Esophagus (tissue), 2 donors: Measurements from ENCODE around the gene RAP1GAP2. TPM values are rescaled to one million over a fixed set of nuclear protein-coding genes. Genes with fewer than 3 reads are reported as not detected.
A peak's percentile ranks its signal among the peaks of the same experiment; 100 is the strongest.
"Not testable (repeated sequence)": the region's sequence is repeated elsewhere in the genome, so short reads cannot be mapped to it uniquely, and the experiment has no call there.

Experiments
- H3K27ac ChIP-seq, 2 donors: one replicate each; pipeline ENCODE4 v1.5.1; 2013; ENCODE audit warnings: low read depth in 2 of 2, mild to moderate bottlenecking in 2 of 2, inconsistent platforms in 1 of 2, low read length in 1 of 2, moderate library complexity in 1 of 2
- H3K27me3 ChIP-seq, 2 donors: one replicate each; pipeline ENCODE4 v1.6.1; 2013; ENCODE audit warnings: low read length in 2 of 2, control low read depth in 1 of 2, mild to moderate bottlenecking in 1 of 2; ENCODE audit not compliant: insufficient read depth in 2 of 2, control insufficient read depth in 1 of 2
- H3K36me3 ChIP-seq, 2 donors: one replicate each; pipeline ENCODE4 v1.6.1; 2013; ENCODE audit warnings: low read length in 1 of 2; ENCODE audit not compliant: control insufficient read depth in 2 of 2, insufficient read depth in 2 of 2
- H3K4me1 ChIP-seq, 2 donors: one replicate each; pipeline ENCODE4 v1.6.1; 2013; ENCODE audit warnings: low read length in 1 of 2; ENCODE audit not compliant: control insufficient read depth in 2 of 2, insufficient read depth in 2 of 2
- H3K4me3 ChIP-seq, 2 donors: one replicate each; pipeline ENCODE4 v1.5.1; 2013; ENCODE audit warnings: low read length in 2 of 2, mild to moderate bottlenecking in 2 of 2, low read depth in 1 of 2, moderate library complexity in 1 of 2
- H3K9me3 ChIP-seq, 2 donors: one replicate each; pipeline ENCODE4 v1.6.1; 2013; ENCODE audit warnings: mild to moderate bottlenecking in 2 of 2, low read depth in 1 of 2, low read length in 1 of 2, moderate library complexity in 1 of 2; ENCODE audit not compliant: control insufficient read depth in 2 of 2, insufficient read depth in 1 of 2
- WGBS, 2 donors: extraction: QIAGEN DNeasy Blood & Tissue Kit; methylation state at CpG; one replicate each; pipeline ENCODE4 v1.1.7; 2013; 5-methylcytosine and 5-hydroxymethylcytosine counted together
- polyA plus RNA-seq, 2 donors: library from polyadenylated mRNA; stranded (reverse); fragments of 200-250 nt; gene quantifications; one replicate each; pipeline ENCODE4 v1.2.3, GENCODE V29; 2013
- donor health status: healthy with polysubstance abuse.
- donor health status: Bipolar disorder and iron deficiency.

Gene RAP1GAP2
- polyA plus RNA-seq, 2 donors = 3.6 to 5.1 TPM

GRCh38 chr17:2775206-2775605 is 21.0 kb upstream of the RAP1GAP2 start:
- H3K4me1 ChIP-seq = peaks cover 5% of the 10 kb centered on the region in 2 donors
- WGBS, 2 donors = 76 to 81% methylated on average over 6 of the region's 6 CpGs
- no peaks in the 10 kb centered on the region for H3K36me3 ChIP-seq
- no peak overlapping the region for H3K27ac ChIP-seq
- H3K9me3 ChIP-seq = peaks cover 0 to 4% of the 10 kb centered on the region in 2 donors
- H3K4me3 ChIP-seq = no peak overlapping the region
- peaks cover 4 to 10% of the 10 kb centered on the region in 2 donors for H3K27me3 ChIP-seq

GRCh38 chr17:2776589-2777241 is 19.5 kb upstream of the RAP1GAP2 start:
- WGBS, 2 donors = 1% methylated on average over 62 to 80 of the region's 80 CpGs
- Histone ChIP-seq H3K4me3 (peak overlapping the region in 1 of 2 donors; percentile 12), H3K27me3 (peaks cover 4 to 10% of the 10 kb centered on the region in 2 donors), H3K36me3 (no peaks in the 10 kb centered on the region), H3K9me3 (peaks cover 0 to 4% of the 10 kb centered on the region in 2 donors), H3K27ac (no peak overlapping the region), H3K4me1 (peaks cover 5% of the 10 kb centered on the region in 2 donors)

- no peaks in the 10 kb centered on the region for H3K36me3 ChIP-seq
- WGBS, 2 donors = 31 to 41% methylated on average over 10 to 11 of the region's 11 CpGs
- H3K9me3 ChIP-seq = peaks cover 0 to 4% of the 10 kb centered on the region in 2 donors
- H3K4me3 ChIP-seq = no peak overlapping the region
- H3K4me1 ChIP-seq = peaks cover 5% of the 10 kb centered on the region in 2 donors
- no peak overlapping the region for H3K27ac ChIP-seq
- peaks cover 4 to 10% of the 10 kb centered on the region in 2 donors for H3K27me3 ChIP-seq
These were observed 18.9 kb upstream of the RAP1GAP2 start for GRCh38 chr17:2777242-2777867.

- Histone ChIP-seq H3K4me1 (peaks cover 5% of the 10 kb centered on the region in 2 donors), H3K4me3 (no peak overlapping the region), H3K27ac (no peak overlapping the region), H3K9me3 (peaks cover 0 to 6% of the 10 kb centered on the region in 2 donors), H3K36me3 (no peaks in the 10 kb centered on the region), H3K27me3 (peaks cover 4 to 10% of the 10 kb centered on the region in 2 donors)
- WGBS, 2 donors = 76 to 82% methylated on average over 6 of the region's 6 CpGs
These were observed 17.7 kb upstream of the RAP1GAP2 start for GRCh38 chr17:2778489-2778888.

GRCh38 chr17:2779545-2779944 is 16.7 kb upstream of the RAP1GAP2 start:
- H3K36me3 ChIP-seq = no peaks in the 10 kb centered on the region
- WGBS, 2 donors = 76 to 79% methylated on average over 7 of the region's 7 CpGs
- H3K9me3 ChIP-seq = peaks cover 0 to 9% of the 10 kb centered on the region in 2 donors
- H3K4me1 ChIP-seq = peaks cover 5% of the 10 kb centered on the region in 2 donors
- no peak overlapping the region for H3K4me3 ChIP-seq
- no peak overlapping the region for H3K27ac ChIP-seq
- peaks cover 4 to 10% of the 10 kb centered on the region in 2 donors for H3K27me3 ChIP-seq

- H3K4me1 ChIP-seq = peaks cover 5% of the 10 kb centered on the region in 2 donors
- peaks cover 4 to 10% of the 10 kb centered on the region in 2 donors for H3K27me3 ChIP-seq
- no peak overlapping the region for H3K27ac ChIP-seq
- H3K36me3 ChIP-seq = no peaks in the 10 kb centered on the region
- WGBS, 2 donors = 77 to 81% methylated on average over 12 of the region's 12 CpGs
- H3K4me3 ChIP-seq = no peak overlapping the region
- peaks cover 0 to 9% of the 10 kb centered on the region in 2 donors for H3K9me3 ChIP-seq
These were observed 16.0 kb upstream of the RAP1GAP2 start for GRCh38 chr17:2780256-2780655.

- H3K36me3 ChIP-seq = no peaks in the 10 kb centered on the region
- no peak overlapping the region for H3K27ac ChIP-seq
- peaks cover 0 to 9% of the 10 kb centered on the region in 2 donors for H3K9me3 ChIP-seq
- peaks cover 4 to 10% of the 10 kb centered on the region in 2 donors for H3K27me3 ChIP-seq
- H3K4me3 ChIP-seq = no peak overlapping the region
- 80 to 83% methylated on average over 9 of the region's 9 CpGs for WGBS, 2 donors
- H3K4me1 ChIP-seq = peaks cover 5% of the 10 kb centered on the region in 2 donors
These were observed 15.2 kb upstream of the RAP1GAP2 start for GRCh38 chr17:2780931-2781454.

- not testable (repeated sequence) for H3K4me1 ChIP-seq, H3K27ac ChIP-seq, H3K36me3 ChIP-seq, H3K9me3 ChIP-seq, H3K27me3 ChIP-seq, H3K4me3 ChIP-seq
- 83 to 87% methylated on average over 15 of the region's 15 CpGs for WGBS, 2 donors
These were observed 14.6 kb upstream of the RAP1GAP2 start for GRCh38 chr17:2781598-2781997.

GRCh38 chr17:2782055-2782454 is 14.2 kb upstream of the RAP1GAP2 start:
- no peak overlapping the region for H3K27ac ChIP-seq
- H3K9me3 ChIP-seq = peaks cover 0 to 9% of the 10 kb centered on the region in 2 donors
- peaks cover 2% of the 10 kb centered on the region in 2 donors for H3K4me1 ChIP-seq
- no peak overlapping the region for H3K4me3 ChIP-seq
- no peaks in the 10 kb centered on the region for H3K36me3 ChIP-seq
- 47 to 55% methylated on average over 6 of the region's 6 CpGs for WGBS, 2 donors
- peaks cover 0 to 3% of the 10 kb centered on the region in 2 donors for H3K27me3 ChIP-seq
